HG03558 (cell line): ENCODE results near the gene CHAF1A.

Experiments used
- ATAC-seq: cut with Tn5 transposase; IDR thresholded peaks from one replicate; pipeline ENCODE4 v1.9.1; 2021; ENCODE audit warnings: moderate number of reproducible peaks; ENCODE audit not compliant: unreplicated experiment; ENCODE audit errors: extremely low read depth

CHAF1A gene

GRCh38 chr19:4400135-4400936 is 2.1 kb upstream of the CHAF1A start, which contains the start of gene SH3GL1:
TSS of gene SH3GL1 (minus strand) at chr19:4400547. CDS start at chr19:4400368, 179 bp downstream.
- peak; percentile 37 for ATAC-seq

- no peak for ATAC-seq
Measured at GRCh38 chr19:4401769-4402170, 670 bp upstream of the CHAF1A start.

- no peak for ATAC-seq
Measured at GRCh38 chr19:4403005-4403761, 743 bp downstream of the CHAF1A start.

- no peak for ATAC-seq
Measured at GRCh38 chr19:4405977-4406376, 3.5 kb downstream of the CHAF1A start.

- ATAC-seq, result no peak
Measured at GRCh38 chr19:4406626-4407025, 4.2 kb downstream of the CHAF1A start.

GRCh38 chr19:4409123-4409933 is 6.9 kb downstream of the CHAF1A start:
- no peak for ATAC-seq

- ATAC-seq, result no peak
Measured at GRCh38 chr19:4413588-4413987, 11.1 kb downstream of the CHAF1A start.

- ATAC-seq, result no peak
Measured at GRCh38 chr19:4414144-4414799, 11.8 kb downstream of the CHAF1A start.

- ATAC-seq, result no peak
Measured at GRCh38 chr19:4414800-4415321, 12.4 kb downstream of the CHAF1A start.

GRCh38 chr19:4415352-4415751 is 12.9 kb downstream of the CHAF1A start:
- no peak for ATAC-seq

- no peak for ATAC-seq
Measured at GRCh38 chr19:4416268-4416667, 13.8 kb downstream of the CHAF1A start.

- ATAC-seq, result no peak
Measured at GRCh38 chr19:4423416-4424126, 21.1 kb downstream of the CHAF1A start.

- no peak for ATAC-seq
Measured at GRCh38 chr19:4425537-4425936, 23.1 kb downstream of the CHAF1A start.

GRCh38 chr19:4428326-4428975 is 26.0 kb downstream of the CHAF1A start:
- ATAC-seq, result no peak

- ATAC-seq, result no peak
Measured at GRCh38 chr19:4429256-4429655, 26.8 kb downstream of the CHAF1A start.

GRCh38 chr19:4429771-4430171 is 27.3 kb downstream of the CHAF1A start:
- no peak for ATAC-seq

GRCh38 chr19:4430760-4431159 is 28.3 kb downstream of the CHAF1A start:
- no peak for ATAC-seq

GRCh38 chr19:4431296-4431695 is 28.9 kb downstream of the CHAF1A start:
- no peak for ATAC-seq
